ENCODE data around the gene RCSD1.

DNA sequence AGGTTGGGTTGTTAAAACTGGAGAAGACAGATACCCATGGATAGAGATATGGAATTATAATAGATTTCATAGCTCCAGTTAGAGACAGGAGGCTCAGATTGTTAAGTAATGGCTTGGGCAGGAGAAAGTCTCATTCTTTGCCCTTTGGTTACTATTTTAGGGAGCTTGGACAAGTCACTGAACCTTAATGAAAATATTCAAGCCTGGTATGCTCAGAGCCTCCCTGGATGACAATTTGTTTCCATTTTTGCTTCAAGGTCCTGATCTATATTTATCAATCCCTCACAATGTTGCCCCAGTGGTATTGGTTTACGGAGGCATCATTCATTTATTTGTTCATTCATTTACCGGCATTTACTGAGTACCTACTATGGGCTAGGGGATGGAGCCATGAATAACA lies 37.5 kb downstream of the RCSD1 start:
- TF ChIP-seq, protein P1, sequence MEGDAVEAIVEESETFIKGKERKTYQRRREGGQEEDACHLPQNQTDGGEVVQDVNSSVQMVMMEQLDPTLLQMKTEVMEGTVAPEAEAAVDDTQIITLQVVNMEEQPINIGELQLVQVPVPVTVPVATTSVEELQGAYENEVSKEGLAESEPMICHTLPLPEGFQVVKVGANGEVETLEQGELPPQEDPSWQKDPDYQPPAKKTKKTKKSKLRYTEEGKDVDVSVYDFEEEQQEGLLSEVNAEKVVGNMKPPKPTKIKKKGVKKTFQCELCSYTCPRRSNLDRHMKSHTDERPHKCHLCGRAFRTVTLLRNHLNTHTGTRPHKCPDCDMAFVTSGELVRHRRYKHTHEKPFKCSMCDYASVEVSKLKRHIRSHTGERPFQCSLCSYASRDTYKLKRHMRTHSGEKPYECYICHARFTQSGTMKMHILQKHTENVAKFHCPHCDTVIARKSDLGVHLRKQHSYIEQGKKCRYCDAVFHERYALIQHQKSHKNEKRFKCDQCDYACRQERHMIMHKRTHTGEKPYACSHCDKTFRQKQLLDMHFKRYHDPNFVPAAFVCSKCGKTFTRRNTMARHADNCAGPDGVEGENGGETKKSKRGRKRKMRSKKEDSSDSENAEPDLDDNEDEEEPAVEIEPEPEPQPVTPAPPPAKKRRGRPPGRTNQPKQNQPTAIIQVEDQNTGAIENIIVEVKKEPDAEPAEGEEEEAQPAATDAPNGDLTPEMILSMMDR (IDR thresholded peaks at IDR 0.05): no peak
- TF ChIP-seq POLR2A (IDR thresholded peaks at IDR 0.05): no peak

All from testis (tissue), 2 donors.